ENCODE data around the gene RAB14.

GRCh38 chr9:121183666-121184423 lies 17.8 kb downstream of the RAB14 start:
- TF ChIP-seq, protein P1, sequence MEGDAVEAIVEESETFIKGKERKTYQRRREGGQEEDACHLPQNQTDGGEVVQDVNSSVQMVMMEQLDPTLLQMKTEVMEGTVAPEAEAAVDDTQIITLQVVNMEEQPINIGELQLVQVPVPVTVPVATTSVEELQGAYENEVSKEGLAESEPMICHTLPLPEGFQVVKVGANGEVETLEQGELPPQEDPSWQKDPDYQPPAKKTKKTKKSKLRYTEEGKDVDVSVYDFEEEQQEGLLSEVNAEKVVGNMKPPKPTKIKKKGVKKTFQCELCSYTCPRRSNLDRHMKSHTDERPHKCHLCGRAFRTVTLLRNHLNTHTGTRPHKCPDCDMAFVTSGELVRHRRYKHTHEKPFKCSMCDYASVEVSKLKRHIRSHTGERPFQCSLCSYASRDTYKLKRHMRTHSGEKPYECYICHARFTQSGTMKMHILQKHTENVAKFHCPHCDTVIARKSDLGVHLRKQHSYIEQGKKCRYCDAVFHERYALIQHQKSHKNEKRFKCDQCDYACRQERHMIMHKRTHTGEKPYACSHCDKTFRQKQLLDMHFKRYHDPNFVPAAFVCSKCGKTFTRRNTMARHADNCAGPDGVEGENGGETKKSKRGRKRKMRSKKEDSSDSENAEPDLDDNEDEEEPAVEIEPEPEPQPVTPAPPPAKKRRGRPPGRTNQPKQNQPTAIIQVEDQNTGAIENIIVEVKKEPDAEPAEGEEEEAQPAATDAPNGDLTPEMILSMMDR (IDR thresholded peaks at IDR 0.05), result no peak
- TF ChIP-seq POLR2A (IDR thresholded peaks at IDR 0.05), result no peak
